HG02678 (cell line): ENCODE data around the gene DEUP1.

Experiments used
- ATAC-seq: cut with Tn5 transposase; IDR thresholded peaks from one replicate; pipeline ENCODE4 v1.9.1; 2021; ENCODE audit warnings: mild to moderate bottlenecking, moderate library complexity; ENCODE audit not compliant: unreplicated experiment

Gene DEUP1

GRCh38 chr11:93477684-93478234 lies 147.2 kb downstream of the DEUP1 start:
- no peak for ATAC-seq

DNA sequence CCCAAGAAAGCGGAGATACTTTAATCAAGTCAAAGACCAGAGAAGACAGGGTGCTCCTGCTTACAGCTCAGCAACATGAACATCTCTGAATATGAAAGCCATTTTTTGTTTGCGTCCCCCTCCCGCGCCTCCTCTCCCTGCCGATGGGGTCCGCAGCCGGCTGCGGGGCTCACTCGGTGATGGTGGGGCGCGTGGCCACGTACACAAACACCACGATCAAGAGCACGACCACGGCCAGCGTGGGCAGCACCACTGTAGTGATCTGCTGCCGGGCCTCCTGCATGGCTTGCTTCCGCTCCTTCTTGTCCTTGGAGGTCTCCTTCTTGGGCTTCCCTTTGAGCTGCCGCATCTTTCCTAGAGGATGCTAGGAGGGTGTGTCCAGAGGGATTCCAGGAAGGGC lies 148.3 kb downstream of the DEUP1 start:
- no peak for ATAC-seq

- no peak for ATAC-seq
These were observed 149.7 kb downstream of the DEUP1 start for GRCh38 chr11:93480256-93480655.

DNA sequence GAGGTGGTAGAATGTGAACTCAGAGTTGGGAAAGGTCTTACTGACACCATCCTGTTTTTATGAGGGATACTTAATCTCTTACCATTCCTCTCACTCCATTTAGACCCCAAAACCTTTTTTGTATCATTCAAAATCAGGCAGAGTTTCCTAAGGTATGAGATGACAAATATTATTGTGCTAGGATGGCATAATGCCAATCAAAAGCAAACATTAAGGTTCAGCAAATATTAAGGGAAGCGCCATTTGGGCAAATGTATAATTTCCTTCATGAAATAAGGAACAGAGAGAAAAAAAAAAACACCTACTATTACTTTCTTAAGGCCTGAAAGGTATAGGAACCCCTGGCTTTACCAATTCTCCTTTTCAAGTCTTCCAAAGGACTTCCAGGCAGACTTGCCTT lies 150.2 kb downstream of the DEUP1 start:
- no peak for ATAC-seq

- ATAC-seq = no peak
These were observed 150.7 kb downstream of the DEUP1 start for GRCh38 chr11:93481279-93481678.

- no peak for ATAC-seq
These were observed 151.2 kb downstream of the DEUP1 start for GRCh38 chr11:93481696-93482095.

DNA sequence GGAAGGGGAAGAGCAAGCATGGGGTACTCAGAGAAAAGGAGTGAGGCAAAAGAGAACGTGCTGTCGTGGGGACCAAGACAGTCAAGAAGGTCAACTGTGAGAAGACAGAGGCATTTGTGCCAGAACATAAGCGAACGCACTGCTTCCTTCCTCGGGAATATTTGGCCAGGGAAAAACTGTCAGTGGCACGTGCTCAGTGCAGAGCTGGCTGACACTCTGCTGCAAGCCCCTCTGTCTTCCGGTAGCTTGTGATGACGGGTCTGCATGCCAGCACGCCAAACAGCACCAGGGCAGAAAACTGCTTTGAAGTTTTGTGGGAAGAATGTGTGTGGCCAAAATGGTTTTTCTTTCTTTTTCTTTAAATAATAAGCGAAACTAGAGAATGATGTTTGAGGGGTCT lies 152.0 kb downstream of the DEUP1 start:
- ATAC-seq = no peak

GRCh38 chr11:93484716-93485115 lies 154.2 kb downstream of the DEUP1 start:
- ATAC-seq = no peak

DNA sequence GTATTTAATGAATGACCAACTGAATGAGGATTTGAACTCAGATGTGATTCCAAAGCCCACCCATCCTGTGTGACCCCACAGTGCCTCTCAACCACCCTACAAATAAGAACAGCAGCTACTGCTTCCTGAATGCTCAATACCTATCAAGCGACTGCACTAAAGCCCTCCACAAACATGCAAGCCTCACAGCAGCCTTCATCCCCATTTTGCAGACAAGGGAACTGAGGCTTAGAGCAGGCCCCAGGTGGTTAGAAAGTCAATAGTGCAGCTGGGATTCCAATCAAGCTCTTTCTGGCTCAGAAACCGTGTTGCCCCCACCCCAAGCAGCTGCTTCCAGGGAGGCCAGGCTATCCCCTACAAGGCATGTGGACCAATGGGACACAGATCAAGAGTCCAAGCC lies 155.4 kb downstream of the DEUP1 start:
- no peak for ATAC-seq

- no peak for ATAC-seq
These were observed 156.5 kb downstream of the DEUP1 start for GRCh38 chr11:93487032-93487483.
